HepG2 (cell line): ENCODE measurements around the gene GRHL3. TPM values are rescaled to one million over a fixed set of nuclear protein-coding genes. Genes with fewer than 3 reads are reported as not detected.

Experiments used
- ATAC-seq: fragments of 200-7000 bp; cut with Tn5 transposase; 3 replicates; pipeline ENCODE4 v1.9.1; 2020; ENCODE audit warnings: mild to moderate bottlenecking, moderate library complexity
- BruUV-seq: library from RNA; stranded (reverse); fragments of 400-500 nt; replicated peaks from 2 replicates; lab custom pipeline; 2021; lab: Mats Ljungman, UMichigan
- CTCF ChIA-PET: fragments of 300-600 bp; formaldehyde crosslinking; extraction: SDS; loops from one replicate; lab custom pipeline; 2021; ENCODE audit warnings: low total read pairs, inconsistent platforms, low intra/inter-chr PET ratio; lab: Yijun Ruan, JAX
- POLR2A ChIA-PET: fragments of 350-600 bp; sonication (Branson Sonifier 250); formaldehyde crosslinking; loops from one replicate; lab custom pipeline; 2020; ENCODE audit warnings: antibody characterized with exemption, inconsistent platforms; lab: Yijun Ruan, JAX
- DNase-seq: peaks from one replicate; pipeline ENCODE4 v3.0.0-alpha.2; 2015; ENCODE audit warnings: low spot score
- FAIRE-seq: peaks from 3 replicates; lab custom pipeline; 2011; peaks lifted over from hg19 to GRCh38; lab: Jason Lieb, UNC
- H2AFZ ChIP-seq: one replicate; pipeline ENCODE4 v1.6.1; 2011; ENCODE audit warnings: low read length, inconsistent platforms
- H3K27ac ChIP-seq: fragments of 300-600 bp; 3 replicates; pipeline ENCODE4 v1.8.0; 2011; ENCODE audit warnings: mixed run types, mild to moderate bottlenecking, mixed read lengths, low read length, inconsistent platforms; ENCODE audit not compliant: insufficient read depth; ENCODE audit errors: extremely low read length
- H3K27me3 ChIP-seq, 2 experiments: fragments of 200-600 bp in 1 of 2; 2 replicates in 1 of 2; 3 replicates in 1 of 2; pipeline versions ENCODE4 v1.6.0 to v1.8.0; 2011; ENCODE audit warnings: low read length in 2 of 2, mild to moderate bottlenecking in 2 of 2, moderate library complexity in 2 of 2, inconsistent platforms in 1 of 2; ENCODE audit not compliant: insufficient read depth in 2 of 2, control insufficient read depth in 1 of 2
- H3K36me3 ChIP-seq, 2 experiments: fragments of 200-600 bp in 1 of 2; replicated peaks in 1 of 2; 2 replicates in 1 of 2; 3 replicates in 1 of 2; pipeline versions ENCODE4 v1.5.1 to v1.8.0; 2011; ENCODE audit warnings: low read length in 2 of 2, inconsistent platforms in 1 of 2; ENCODE audit not compliant: insufficient read depth in 2 of 2, control insufficient read depth in 1 of 2
- H3K4me1 ChIP-seq: 2 replicates; pipeline ENCODE4 v1.5.1; 2012; ENCODE audit warnings: low read length, inconsistent platforms; ENCODE audit not compliant: insufficient read depth
- H3K4me2 ChIP-seq: 2 replicates; pipeline ENCODE4 v1.6.0; 2011; ENCODE audit warnings: low read depth, low read length, inconsistent platforms
- H3K4me3 ChIP-seq, 3 experiments: fragments of 200-600 bp in 1 of 3; sonication (generic), shearing (Covaris generic) in 1 of 3; replicated peaks in 1 of 3; 2 replicates each; pipeline ENCODE4 v1.5.1; 2011 to 2016; ENCODE audit warnings: low read length in 3 of 3, inconsistent platforms in 2 of 3, low read depth in 2 of 3, mild to moderate bottlenecking in 2 of 3, control low read depth in 1 of 3, mixed read lengths in 1 of 3; ENCODE audit not compliant: insufficient read depth in 1 of 3
- H3K79me2 ChIP-seq: one replicate; pipeline ENCODE4 v1.6.1; 2011; ENCODE audit warnings: low read length, inconsistent platforms; ENCODE audit not compliant: insufficient read depth
- H3K9ac ChIP-seq: 2 replicates; pipeline ENCODE4 v1.6.0; 2011; ENCODE audit warnings: mild to moderate bottlenecking, low read depth, low read length, inconsistent platforms; ENCODE audit not compliant: insufficient read depth
- H3K9me3 ChIP-seq: 2 replicates; pipeline ENCODE4 v1.5.1; 2012; ENCODE audit warnings: mild to moderate bottlenecking, low read length
- H4K20me1 ChIP-seq: 2 replicates; pipeline ENCODE4 v1.6.0; 2011; ENCODE audit warnings: inconsistent platforms, mild to moderate bottlenecking, low read length, moderate library complexity; ENCODE audit not compliant: insufficient read depth
- CBX2 ChIP-seq, 2 experiments: fragments of 200-600 bp in 1 of 2; sonication (generic); formaldehyde crosslinking in 1 of 2; IDR thresholded peaks; 2 replicates each; pipeline versions ENCODE4 v1.7.0 to v1.8.1; 2018 to 2022; ENCODE audit warnings: low read depth in 2 of 2, low read length in 1 of 2, mild to moderate bottlenecking in 1 of 2, missing genetic modification reagents in 1 of 2
- FOXA1 ChIP-seq, 2 experiments: fragments of 450-650 bp in 1 of 2; sonication (generic) in 1 of 2; formaldehyde crosslinking in 1 of 2; IDR thresholded peaks; 2 replicates each; pipeline versions ENCODE4 v1.4.0 to v1.6.1; 2016 to 2020; ENCODE audit warnings: missing genetic modification reagents in 1 of 2
- MED8 ChIP-seq: sonication (generic); formaldehyde crosslinking; IDR thresholded peaks from 2 replicates; pipeline ENCODE4 v1.8.1; 2023; ENCODE audit warnings: mild to moderate bottlenecking, missing genetic modification reagents; ENCODE audit not compliant: insufficient replicate concordance
- MIER2 ChIP-seq: IDR thresholded peaks from 2 replicates; pipeline ENCODE4 v1.6.1; 2016; ENCODE audit warnings: missing biosample characterization, missing genetic modification reagents
- PAWR ChIP-seq: sonication (generic); formaldehyde crosslinking; IDR thresholded peaks from 2 replicates; pipeline ENCODE4 v1.4.0; 2020; ENCODE audit warnings: missing genetic modification reagents, mild to moderate bottlenecking, borderline replicate concordance
- SNAI1 ChIP-seq: sonication (generic); formaldehyde crosslinking; IDR thresholded peaks from 2 replicates; pipeline ENCODE4 v1.5.0; 2020; ENCODE audit warnings: mild to moderate bottlenecking, missing genetic modification reagents, borderline replicate concordance
- THAP11 ChIP-seq: IDR thresholded peaks from 2 replicates; pipeline ENCODE4 v1.6.1; 2016; ENCODE audit warnings: missing biosample characterization, missing genetic modification reagents
- ZBTB3 ChIP-seq: sonication (generic); formaldehyde crosslinking; IDR thresholded peaks from 2 replicates; pipeline ENCODE4 v1.4.0; 2020; ENCODE audit warnings: low read depth, mild to moderate bottlenecking, moderate library complexity, missing genetic modification reagents, borderline replicate concordance
- ZBTB7A ChIP-seq: sonication (generic); formaldehyde crosslinking; IDR thresholded peaks from 2 replicates; pipeline ENCODE4 v1.8.0; 2022; ENCODE audit warnings: mild to moderate bottlenecking, missing genetic modification reagents
- ZFP82 ChIP-seq: sonication (generic); formaldehyde crosslinking; IDR thresholded peaks from 2 replicates; pipeline ENCODE4 v1.5.1; 2020; ENCODE audit warnings: mild to moderate bottlenecking, missing genetic modification reagents, borderline replicate concordance
- ZKSCAN8 ChIP-seq: IDR thresholded peaks from 2 replicates; pipeline ENCODE4 v1.6.1; 2016; ENCODE audit warnings: borderline replicate concordance, missing genetic modification reagents, missing compliant biosample characterization
- ZNF318 ChIP-seq: sonication (generic); formaldehyde crosslinking; IDR thresholded peaks from 2 replicates; pipeline ENCODE4 v1.4.0; 2020; ENCODE audit warnings: mild to moderate bottlenecking, missing genetic modification reagents
- ZNF496 ChIP-seq: sonication (generic); formaldehyde crosslinking; IDR thresholded peaks from 2 replicates; pipeline ENCODE4 v1.8.1; 2023; ENCODE audit warnings: mild to moderate bottlenecking, moderate library complexity, missing genetic modification reagents; ENCODE audit not compliant: insufficient replicate concordance
- WGBS: methylation state at CpG from one replicate; pipeline ENCODE4 v1.1.6; 2017; ENCODE audit warnings: low lambda C conversion rate; 5-methylcytosine and 5-hydroxymethylcytosine counted together
- in situ Hi-C: cut with HindIII; loops from 2 replicates; pipeline ENCODE4 v1.10.0; 2017; ENCODE audit warnings: low pct_unique_long_range_greater_than_20kb; ENCODE audit not compliant: extremely low pct_ligation_motif_present
- intact Hi-C: fragments of 100-400 bp; cut with micrococcal nuclease; formaldehyde crosslinking; loops from one replicate; pipeline ENCODE4 v1.10.0; 2022; ENCODE audit not compliant: unreplicated experiment
- polyA plus RNA-seq, 8 experiments: library from polyadenylated mRNA; depleted of rRNA in 3 of 8; stranded (reverse) in 7 of 8; unstranded in 1 of 8; fragments of >200 nt; fragmentation: Illumina TruSeq in 4 of 8; extraction: Trizol in 4 of 8; gene quantifications; 2 replicates each; pipeline versions ENCODE4 v1.2.1 to v1.2.3, GENCODE V29; 2011 to 2016; ENCODE audit warnings: low read depth in 4 of 8, missing spikeins in 1 of 8, mixed read lengths in 1 of 8; ENCODE audit not compliant: insufficient read depth in 1 of 8
- total RNA-seq, 5 experiments: library from RNA; depleted of rRNA; stranded (reverse); fragments of >200 nt; fragmentation: Illumina TruSeq; extraction: Trizol; gene quantifications; 2 replicates each; pipeline ENCODE4 v1.2.3, GENCODE V29; 2016; ENCODE audit warnings: low read depth in 1 of 5
- TF ChIP-seq, protein P1 (sequence below): sonication (generic); formaldehyde crosslinking; IDR thresholded peaks from 2 replicates; pipeline ENCODE4 v1.4.0; 2020; ENCODE audit warnings: missing genetic modification reagents

Gene GRHL3
- total and polyA plus RNA-seq, 2 of the 13 experiments (the other 11 are each of a cell fraction or from before 2014, with no cell fraction given), result not detected

GRCh38 chr1:24318615-24319311 lies 394 bp upstream of the GRHL3 start:
- Histone ChIP-seq H3K9me3 (no peaks in the 10 kb centered on the region), H3K79me2 (no peaks in the 10 kb centered on the region), H3K36me3 (no peaks in the 10 kb centered on the region), H3K27me3 (peaks cover 4 to 21% of the 10 kb centered on the region in 2 experiments; a peak in 3 of 5 replicates), H3K4me1 (peaks cover 11% of the 10 kb centered on the region), H3K27ac (no peak overlapping the region), H3K4me2 (no peak overlapping the region; the same call in 1 of the 2 replicates), H2AFZ (no peak overlapping the region), H3K9ac (no peak overlapping the region), H3K4me3 (no peak overlapping the region), H4K20me1 (no peaks in the 10 kb centered on the region)
- DNase-seq (no peak), FAIRE-seq (no peak), ATAC-seq (no peak)
- no TSS peak for BruUV-seq
- CTCF ChIA-PET, result no interaction called here
- in situ Hi-C loops, result no loop called here
- 13% methylated on average over 5 of the region's 5 CpGs for WGBS
- intact Hi-C loops, result no loop called here
- POLR2A ChIA-PET, result no interaction called here
- no peak for TF ChIP-seq CBX2 (IDR thresholded peaks at IDR 0.05; ENCODE audit: low read depth, low read length)
- no peak for TF ChIP-seq CBX2 (CRISPR knock-in tag; IDR thresholded peaks at IDR 0.05; ENCODE audit: low read depth)
- no peak for TF ChIP-seq PAWR (CRISPR knock-in tag)
- TF ChIP-seq ZBTB7A (CRISPR knock-in tag), result no peak
- TF ChIP-seq MED8, result no peak
- no peak for TF ChIP-seq ZNF496 (CRISPR knock-in tag)
- TF ChIP-seq SNAI1 (CRISPR knock-in tag), result no peak
- TF ChIP-seq ZFP82 (CRISPR knock-in tag), result no peak
- no peak for TF ChIP-seq FOXA1 (IDR thresholded peaks at IDR 0.05)
- no peak for TF ChIP-seq FOXA1 (CRISPR knock-in tag; IDR thresholded peaks at IDR 0.05)
- TF ChIP-seq, protein P1, sequence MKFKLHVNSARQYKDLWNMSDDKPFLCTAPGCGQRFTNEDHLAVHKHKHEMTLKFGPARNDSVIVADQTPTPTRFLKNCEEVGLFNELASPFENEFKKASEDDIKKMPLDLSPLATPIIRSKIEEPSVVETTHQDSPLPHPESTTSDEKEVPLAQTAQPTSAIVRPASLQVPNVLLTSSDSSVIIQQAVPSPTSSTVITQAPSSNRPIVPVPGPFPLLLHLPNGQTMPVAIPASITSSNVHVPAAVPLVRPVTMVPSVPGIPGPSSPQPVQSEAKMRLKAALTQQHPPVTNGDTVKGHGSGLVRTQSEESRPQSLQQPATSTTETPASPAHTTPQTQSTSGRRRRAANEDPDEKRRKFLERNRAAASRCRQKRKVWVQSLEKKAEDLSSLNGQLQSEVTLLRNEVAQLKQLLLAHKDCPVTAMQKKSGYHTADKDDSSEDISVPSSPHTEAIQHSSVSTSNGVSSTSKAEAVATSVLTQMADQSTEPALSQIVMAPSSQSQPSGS (CRISPR knock-in tag), result no peak
- TF ChIP-seq ZKSCAN8 (CRISPR knock-in tag), result no peak
- TF ChIP-seq MIER2 (CRISPR knock-in tag), result no peak
- TF ChIP-seq ZBTB3, result no peak
- TF ChIP-seq THAP11 (CRISPR knock-in tag), result no peak
- no peak for TF ChIP-seq ZNF318
